ENCODE results near the gene AP3D1. TPM values are rescaled to one million over a fixed set of nuclear protein-coding genes. Genes with fewer than 3 reads are reported as not detected.

The AP3D1 gene
- total RNA-seq, 1 donor from 2014 or later = 109 TPM

DNA sequence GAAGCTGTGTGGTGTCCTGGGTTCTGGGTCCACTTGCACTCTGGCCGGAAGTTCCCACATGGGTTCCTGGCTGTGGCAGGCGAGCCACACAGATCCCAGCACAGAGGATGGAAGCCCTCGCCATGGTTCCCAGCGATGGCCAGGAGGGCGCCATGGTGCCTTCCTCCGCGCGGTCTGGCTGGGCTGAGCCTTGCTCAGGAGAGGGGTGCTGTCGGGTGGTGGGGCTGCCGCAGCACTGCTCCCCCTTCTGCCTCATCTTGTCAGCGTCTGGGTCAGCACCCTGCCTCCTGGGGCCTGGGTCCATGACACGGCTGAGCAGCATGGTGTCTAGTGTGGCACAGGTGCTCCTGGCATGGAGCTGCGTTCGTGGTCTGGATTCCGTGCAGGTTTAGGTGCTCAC is 45.9 kb upstream of the AP3D1 start:
- H3K36me3 ChIP-seq = peaks cover 40% of the 10 kb centered on the region
- ATAC-seq = no peak
- no peak for DNase-seq

DNA sequence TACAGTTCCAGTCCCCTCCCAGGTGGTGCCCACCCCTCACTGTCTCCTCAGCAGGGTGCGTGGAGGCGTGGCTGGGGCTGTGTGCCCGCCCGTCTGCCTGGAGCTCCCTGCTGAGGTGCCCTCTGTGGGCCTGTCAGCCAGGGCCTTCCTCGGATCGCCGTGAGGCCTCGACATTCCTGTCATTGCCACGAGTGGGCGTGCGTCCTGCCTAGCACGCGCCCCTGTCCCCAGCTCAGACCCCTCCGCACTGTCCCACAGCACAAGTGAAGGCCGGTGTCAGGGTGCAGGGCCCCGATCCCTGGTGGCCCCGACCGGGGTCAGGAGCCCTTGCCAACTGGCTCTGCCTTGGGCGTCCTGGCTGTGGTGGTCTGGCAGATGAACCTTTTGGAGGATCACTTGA is 44.5 kb upstream of the AP3D1 start:
- Histone ChIP-seq H3K4me1 (no peaks in the 10 kb centered on the region), H3K36me3 (peaks cover 52% of the 10 kb centered on the region), H3K27ac (no peak overlapping the region), H3K27me3 (no peaks in the 10 kb centered on the region), H3K9me3 (no peaks in the 10 kb centered on the region), H3K4me3 (no peak overlapping the region)
- ATAC-seq (no peak), DNase-seq (no peak)
- TF ChIP-seq CTCF (IDR thresholded peaks at IDR 0.05) = no peak
- intact Hi-C loops (cut with DNase I) = no loop called here

More for the DNA sequence above, 45.9 kb upstream of the AP3D1 start:
- Histone ChIP-seq H3K4me1 (no peaks in the 10 kb centered on the region), H3K9me3 (no peaks in the 10 kb centered on the region), H3K27me3 (no peaks in the 10 kb centered on the region), H3K4me3 (no peak overlapping the region), H3K27ac (no peak overlapping the region)
- TF ChIP-seq CTCF (IDR thresholded peaks at IDR 0.05) = no peak
- intact Hi-C loops (cut with DNase I) = no loop called here

DNA sequence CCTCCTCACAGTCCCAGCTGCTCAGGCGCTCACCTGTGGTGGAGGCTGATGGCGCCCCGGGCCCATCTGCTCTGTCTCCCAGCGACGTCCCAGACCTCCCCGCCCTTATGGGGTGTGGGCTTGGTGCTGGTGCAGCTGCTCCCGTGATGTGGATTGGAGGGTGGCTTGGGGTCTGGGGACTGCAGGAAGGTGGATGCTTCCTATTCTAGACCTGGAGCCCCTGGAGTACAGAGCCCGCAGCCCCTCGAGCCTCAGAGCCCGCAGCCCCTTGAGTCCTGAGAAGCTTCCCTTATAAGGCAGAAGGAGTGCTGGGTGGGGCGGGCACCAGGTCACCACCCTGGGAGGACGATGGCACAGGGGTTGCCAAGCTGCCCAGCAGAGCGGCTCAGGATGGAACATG is 44.0 kb upstream of the AP3D1 start:
- no peak for TF ChIP-seq CTCF (IDR thresholded peaks at IDR 0.05)
- Histone ChIP-seq H3K27ac (no peak overlapping the region), H3K4me1 (no peaks in the 10 kb centered on the region), H3K36me3 (peaks cover 57% of the 10 kb centered on the region), H3K27me3 (no peaks in the 10 kb centered on the region), H3K9me3 (no peaks in the 10 kb centered on the region), H3K4me3 (no peak overlapping the region)
- intact Hi-C loops (cut with DNase I) = no loop called here
- DNase-seq (no peak), ATAC-seq (no peak)

DNA sequence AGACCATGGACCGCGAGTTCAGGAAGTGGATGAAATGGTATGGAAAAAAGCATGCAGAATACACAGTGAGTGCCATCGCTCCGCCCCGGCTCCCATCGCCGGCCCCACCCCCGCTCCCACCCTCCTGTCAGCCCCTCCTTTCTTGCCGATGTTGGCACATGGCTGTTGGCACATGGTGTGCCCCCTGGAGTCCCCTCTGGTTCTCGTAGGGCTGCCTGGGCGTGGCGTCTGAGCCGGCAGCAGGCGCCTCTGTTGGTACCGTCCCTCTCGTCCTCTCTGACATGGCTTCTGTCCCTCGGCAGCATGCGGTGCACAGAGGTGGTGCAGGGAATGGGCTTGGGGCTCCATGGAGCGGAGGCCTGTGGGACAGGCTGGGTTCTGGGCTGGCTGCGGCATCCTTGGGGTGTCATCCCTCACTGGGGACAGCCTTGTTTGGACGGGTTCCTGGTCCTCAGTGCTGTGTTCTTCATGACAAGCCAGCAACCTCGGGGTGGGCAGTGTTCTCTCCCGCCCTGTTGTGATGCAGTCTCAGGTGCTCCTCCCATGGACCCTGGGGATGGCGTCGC is 43.2 kb upstream of the AP3D1 start:
- TF ChIP-seq CTCF (IDR thresholded peaks at IDR 0.05) = no peak
- DNase-seq = no peak

DNA sequence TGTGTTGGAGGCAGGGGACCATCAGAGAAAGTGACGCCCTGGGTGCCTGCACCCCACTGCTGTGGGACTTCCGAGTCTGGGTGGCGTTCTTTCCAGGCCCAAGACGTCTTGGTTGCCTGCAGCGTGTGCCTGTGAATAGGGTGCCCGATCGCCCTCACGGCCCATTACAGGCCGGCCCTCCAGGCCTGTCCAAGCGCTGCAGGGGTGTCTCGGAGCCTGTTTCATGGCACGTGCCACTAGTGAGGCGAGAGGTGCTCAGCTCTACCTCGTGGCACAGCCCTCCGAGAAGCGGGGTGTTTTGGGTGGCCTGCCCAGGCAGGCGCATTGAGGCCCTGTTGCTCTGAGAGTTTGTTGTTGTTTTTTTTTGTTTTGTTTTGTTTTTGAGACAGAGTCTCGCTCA is 42.4 kb upstream of the AP3D1 start:
- no peak overlapping the region for H3K27ac ChIP-seq
- no peak for DNase-seq
- no peaks in the 10 kb centered on the region for H3K9me3 ChIP-seq
- H3K27me3 ChIP-seq = no peaks in the 10 kb centered on the region
- H3K4me3 ChIP-seq = no peak overlapping the region
- ATAC-seq = no peak
- H3K36me3 ChIP-seq = peaks cover 66% of the 10 kb centered on the region
- H3K4me1 ChIP-seq = peaks cover under 1% of the 10 kb centered on the region
- intact Hi-C loops (cut with DNase I) = no loop called here
- TF ChIP-seq CTCF (IDR thresholded peaks at IDR 0.05) = no peak

More for the DNA sequence above, 43.2 kb upstream of the AP3D1 start:
- no peaks in the 10 kb centered on the region for H3K9me3 ChIP-seq
- no peak overlapping the region for H3K4me3 ChIP-seq
- H3K27ac ChIP-seq = no peak overlapping the region
- ATAC-seq = no peak
- H3K36me3 ChIP-seq = peaks cover 58% of the 10 kb centered on the region
- intact Hi-C loops (cut with DNase I) = no loop called here
- H3K4me1 ChIP-seq = no peaks in the 10 kb centered on the region
- no peaks in the 10 kb centered on the region for H3K27me3 ChIP-seq

GRCh38 chr19:2192862-2193261 is 41.5 kb upstream of the AP3D1 start:
- peaks cover 10% of the 10 kb centered on the region for H3K4me1 ChIP-seq
- DNase-seq (no peak), ATAC-seq (no peak)
- intact Hi-C loops (cut with DNase I) = no loop called here
- H3K36me3 ChIP-seq = peaks cover 67% of the 10 kb centered on the region
- H3K27me3 ChIP-seq = no peaks in the 10 kb centered on the region
- no peak for TF ChIP-seq CTCF (IDR thresholded peaks at IDR 0.05)
- no peaks in the 10 kb centered on the region for H3K9me3 ChIP-seq
- no peak overlapping the region for H3K27ac ChIP-seq
- H3K4me3 ChIP-seq = no peak overlapping the region

All from upper lobe of right lung (tissue), 1 donor.